Thoracic aorta (tissue), 2 donors: Measurements from ENCODE around the gene SGO2. TPM values are rescaled to one million over a fixed set of nuclear protein-coding genes. Genes with fewer than 3 reads are reported as not detected.

Source experiments
- ATAC-seq: fragments of 150-250 bp; one replicate; pipeline ENCODE4 v1.8.0; 2017; ENCODE audit warnings: low read depth; ENCODE audit not compliant: insufficient number of reproducible peaks, low FRiP score
- DNase-seq: peaks from one replicate; pipeline ENCODE4 v3.0.0-alpha.2; 2020; ENCODE audit warnings: low spot score
- H3K27ac ChIP-seq, 2 donors: fragments of 200-600 bp; sonication (generic); 1 replicate in 1 of 2; 2 replicates in 1 of 2; pipeline ENCODE4 v1.5.1; 2016; ENCODE audit warnings: mild to moderate bottlenecking in 2 of 2, moderate library complexity in 2 of 2
- H3K27me3 ChIP-seq: fragments of 200-600 bp; sonication (generic); replicated peaks from 2 replicates; pipeline ENCODE4 v1.6.0; 2016; ENCODE audit warnings: mild to moderate bottlenecking; ENCODE audit not compliant: insufficient read depth
- H3K36me3 ChIP-seq: fragments of 200-600 bp; sonication (generic); one replicate; pipeline ENCODE4 v1.5.1; 2016
- H3K4me1 ChIP-seq, 2 donors: fragments of 200-600 bp; sonication (generic); 1 replicate in 1 of 2; 2 replicates in 1 of 2; pipeline versions ENCODE4 v1.5.1 to v1.6.0; 2016; ENCODE audit warnings: low read depth in 2 of 2, mild to moderate bottlenecking in 1 of 2; ENCODE audit not compliant: control insufficient read depth in 1 of 2
- H3K4me3 ChIP-seq: fragments of 200-600 bp; sonication (generic); 2 replicates; pipeline ENCODE4 v1.5.1; 2016; ENCODE audit warnings: mild to moderate bottlenecking
- H3K9me3 ChIP-seq: fragments of 200-600 bp; sonication (generic); 2 replicates; pipeline ENCODE4 v1.5.1; 2016
- CTCF ChIP-seq: fragments of 200-600 bp; sonication (generic); IDR thresholded peaks from one replicate; pipeline ENCODE4 v1.5.1; 2019; ENCODE audit warnings: antibody characterized with exemption
- total RNA-seq, 2 donors: library from RNA; depleted of rRNA; stranded (reverse); fragments of >200 nt; gene quantifications; one replicate each; pipeline versions ENCODE4 v1.1.0 to v1.2.3, GENCODE V29; 2016

SGO2 gene
- total RNA-seq, 2 donors from 2014 or later: 0.54 to 2.6 TPM

GRCh38 chr2:200523158-200523557 lies 2.8 kb upstream of the SGO2 start:
- peaks cover 5 to 7% of the 10 kb centered on the region in 2 donors for H3K4me1 ChIP-seq
- DNase-seq: no peak

GRCh38 chr2:200523604-200524003 lies 2.4 kb upstream of the SGO2 start:
- H3K4me3 ChIP-seq: no peak overlapping the region
- H3K9me3 ChIP-seq: no peaks in the 10 kb centered on the region
- H3K4me1 ChIP-seq: peaks cover 5 to 7% of the 10 kb centered on the region in 2 donors
- H3K36me3 ChIP-seq: no peaks in the 10 kb centered on the region
- ATAC-seq (no peak), DNase-seq (no peak)
- TF ChIP-seq CTCF: no peak
- H3K27ac ChIP-seq: no peak overlapping the region
- H3K27me3 ChIP-seq: no peaks in the 10 kb centered on the region

More at GRCh38 chr2:200523158-200523557, 2.8 kb upstream of the SGO2 start:
- ATAC-seq: no peak
- H3K27ac ChIP-seq: no peak overlapping the region
- TF ChIP-seq CTCF: no peak
- no peaks in the 10 kb centered on the region for H3K9me3 ChIP-seq
- H3K36me3 ChIP-seq: no peaks in the 10 kb centered on the region
- H3K4me3 ChIP-seq: no peak overlapping the region
- H3K27me3 ChIP-seq: no peaks in the 10 kb centered on the region

DNA sequence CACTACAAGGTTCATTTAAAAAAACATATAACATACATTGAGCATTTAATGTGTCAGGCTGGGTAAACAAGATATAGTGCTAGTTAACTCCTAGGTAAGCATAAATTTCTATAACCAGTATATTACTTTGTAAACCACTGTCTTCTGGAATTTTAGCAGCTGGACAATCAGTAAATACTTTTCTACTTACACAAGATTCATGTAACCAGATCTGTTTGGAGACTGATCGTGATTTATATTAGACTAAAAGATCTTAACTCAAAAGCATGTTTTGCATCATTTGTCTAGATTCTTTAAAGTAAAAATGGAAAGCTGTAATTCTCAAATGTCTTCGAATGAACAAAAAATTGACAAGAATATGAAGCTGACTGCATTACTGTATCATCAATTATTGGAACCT lies 941 bp upstream of the SGO2 start:
- TF ChIP-seq CTCF: no peak
- no peak for ATAC-seq
- no peak for DNase-seq
- Histone ChIP-seq H3K27me3 (no peaks in the 10 kb centered on the region), H3K4me1 (peaks cover 5 to 7% of the 10 kb centered on the region in 2 donors), H3K27ac (no peak overlapping the region), H3K36me3 (no peaks in the 10 kb centered on the region), H3K9me3 (no peaks in the 10 kb centered on the region), H3K4me3 (peak overlapping the region; percentile 87)

DNA sequence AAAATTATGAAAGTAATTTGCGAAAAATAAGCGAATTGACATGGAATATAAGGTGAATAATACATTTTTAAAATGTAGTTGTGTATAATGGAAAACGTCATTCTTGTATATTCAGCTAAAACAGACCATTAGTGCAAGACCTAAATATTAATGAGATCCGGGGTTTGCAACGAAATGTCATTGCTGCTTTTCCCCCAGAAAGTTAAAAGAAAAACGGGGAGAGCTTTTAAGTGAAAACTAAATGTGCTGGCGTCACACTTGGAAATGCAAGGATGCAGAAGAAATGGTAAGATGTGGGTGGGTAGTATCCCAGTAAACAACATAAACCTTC lies 491 bp upstream of the SGO2 start:
- ATAC-seq (no peak), DNase-seq (no peak)
- H3K27ac ChIP-seq: no peak overlapping the region
- peak overlapping the region; percentile 87 for H3K4me3 ChIP-seq
- peaks cover 5 to 7% of the 10 kb centered on the region in 2 donors for H3K4me1 ChIP-seq
- no peaks in the 10 kb centered on the region for H3K36me3 ChIP-seq
- no peaks in the 10 kb centered on the region for H3K9me3 ChIP-seq
- no peak for TF ChIP-seq CTCF
- H3K27me3 ChIP-seq: no peaks in the 10 kb centered on the region

DNA sequence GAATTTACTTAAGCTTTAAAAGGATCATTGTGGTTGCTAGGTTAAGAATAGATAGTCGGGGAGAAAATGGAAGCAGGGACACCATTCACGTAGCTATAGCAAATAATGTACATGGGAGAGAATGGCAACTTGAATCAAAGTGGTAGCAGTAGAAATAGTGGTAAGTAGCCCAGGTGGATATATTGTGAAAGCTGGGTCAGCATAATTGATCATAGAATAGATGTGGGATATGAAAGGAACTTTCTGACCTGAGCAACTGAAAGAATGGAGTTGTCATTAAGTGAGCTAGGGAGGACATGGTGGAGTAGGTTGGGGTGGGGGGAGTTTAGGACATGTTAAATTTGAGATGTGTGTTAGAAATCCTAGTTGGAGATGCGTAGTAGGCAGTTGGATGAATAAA lies 2.2 kb downstream of the SGO2 start:
- H3K27ac ChIP-seq: no peak overlapping the region
- no peak overlapping the region for H3K4me3 ChIP-seq
- DNase-seq (no peak), ATAC-seq (no peak)
- H3K4me1 ChIP-seq: peaks cover 5 to 7% of the 10 kb centered on the region in 2 donors
- H3K9me3 ChIP-seq: no peaks in the 10 kb centered on the region
- H3K27me3 ChIP-seq: no peaks in the 10 kb centered on the region
- H3K36me3 ChIP-seq: no peaks in the 10 kb centered on the region
- TF ChIP-seq CTCF: no peak
